ENCODE results near the gene PARP14. TPM values are rescaled to one million over a fixed set of nuclear protein-coding genes. Genes with fewer than 3 reads are reported as not detected.

Gene PARP14
- total and polyA plus RNA-seq, 2 donors (not counting 1 experiment from before 2014, with no cell fraction given) = 113 to 188 TPM

DNA sequence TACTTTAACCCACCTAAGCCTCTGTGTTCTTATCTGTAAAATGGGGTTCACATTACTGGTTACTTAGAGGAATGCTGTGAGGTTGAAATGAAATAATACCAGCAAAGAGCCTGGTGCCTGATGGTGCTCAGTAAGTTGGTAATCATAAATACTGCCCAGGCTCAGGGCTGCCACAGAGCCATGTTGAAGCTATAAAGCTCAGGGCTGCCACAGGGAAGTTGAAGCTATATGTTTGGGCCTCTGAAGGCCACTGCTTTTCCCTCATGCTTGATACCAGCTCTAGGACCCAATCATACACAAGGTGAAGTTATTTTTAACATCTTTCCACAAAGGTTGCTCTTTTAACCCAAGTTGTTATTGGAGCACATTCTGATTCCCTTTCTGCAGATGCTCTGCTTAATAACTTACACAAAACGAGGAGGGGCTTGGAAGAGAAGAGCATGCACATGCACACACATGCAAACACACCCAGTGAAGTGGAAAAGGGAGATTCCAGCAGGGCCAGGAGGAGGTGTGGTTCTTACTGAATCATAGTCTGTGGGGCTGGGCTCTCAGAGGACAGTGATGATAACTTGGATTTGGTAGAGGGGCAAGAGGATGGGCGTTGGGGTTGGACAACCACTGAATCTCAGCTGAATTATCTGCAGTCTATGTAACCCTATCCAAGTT lies 17.4 kb downstream of the PARP14 start:
- no peaks in the 10 kb centered on the region for H3K27me3 Mint-ChIP-seq
- Histone ChIP-seq H3K27ac (ENCODE audit: low read length in 2 of 2) (peak overlapping the region; percentile 84 to 95), H2AFZ (ENCODE audit: insufficient read depth, low read depth, low read length, poor library complexity, severe bottlenecking) (no peak overlapping the region), H3K4me1 (ENCODE audit: control insufficient read depth in 2 of 2, insufficient read depth in 2 of 2, low read length in 2 of 2) (peaks cover 78 to 83% of the 10 kb centered on the region in 2 donors), H4K20me1 (ENCODE audit: control insufficient read depth, insufficient read depth, low read length, poor library complexity, severe bottlenecking) (no peaks in the 10 kb centered on the region), H3K9me3 (ENCODE audit: control extremely low read depth in 1 of 3, control insufficient read depth in 2 of 3, insufficient read depth in 1 of 3, low read length in 2 of 3) (peaks cover 0 to 3% (median 2%) of the 10 kb centered on the region in 3 donors), H3K4me2 (replicated peaks; ENCODE audit: low read depth, low read length, poor library complexity, severe bottlenecking) (peak overlapping the region; percentile 64), H3K9ac (ENCODE audit: low read length) (peak overlapping the region; percentile 33), H3K27me3 (replicated peaks in 1 of 4; ENCODE audit: control extremely low read depth in 1 of 4, control insufficient read depth in 3 of 4, insufficient read depth in 4 of 4, low read length in 3 of 4) (no peaks in the 10 kb centered on the region), H3K36me3 (replicated peaks in 1 of 2; ENCODE audit: control extremely low read depth in 1 of 2, control insufficient read depth in 1 of 2, extremely low read depth in 1 of 2, insufficient read depth in 2 of 2, low read length in 1 of 2) (peaks cover 39 to 81% of the 10 kb centered on the region in 2 experiments), H3K79me2 (ENCODE audit: control insufficient read depth, insufficient read depth, low read length) (peaks cover 98% of the 10 kb centered on the region), H3K4me3 (ENCODE audit: control extremely low read depth in 1 of 5, extremely low read depth in 1 of 5, insufficient read depth in 1 of 5, low read depth in 2 of 5, low read length in 4 of 5) (peak overlapping the region in 1 of 5 experiments; percentile 48)
- ChIA-PET POLR2A (interaction anchor here (1.4 to 2.6 kb wide), 3 partner anchors 8 to 95 kb away, joined by 4 to 9 read pairs (median 6); partner anchors contain the start of gene HSPBAP1), CTCF (interaction anchor here (0.8 to 5.5 kb wide), 10 partner anchors 11 to 414 kb away, joined by 3 to 57 read pairs (median 5); partner anchors contain the start of genes DTX3L, HSPBAP1, PARP14 and PARP9)
- ATAC-seq (ENCODE audit: low read depth) = peak; percentile 96
- H3K4me1 Mint-ChIP-seq = peaks cover 85% of the 10 kb centered on the region
- peak; percentile 89 for DNase-seq
- peak overlapping the region; percentile 88 for H3K27ac Mint-ChIP-seq
- no peak for TF ChIP-seq EZH2 (IDR thresholded peaks at IDR 0.05; ENCODE audit: borderline replicate concordance, insufficient read depth, low read depth, low read length, poor library complexity, severe bottlenecking)
- TF ChIP-seq, protein P1, sequence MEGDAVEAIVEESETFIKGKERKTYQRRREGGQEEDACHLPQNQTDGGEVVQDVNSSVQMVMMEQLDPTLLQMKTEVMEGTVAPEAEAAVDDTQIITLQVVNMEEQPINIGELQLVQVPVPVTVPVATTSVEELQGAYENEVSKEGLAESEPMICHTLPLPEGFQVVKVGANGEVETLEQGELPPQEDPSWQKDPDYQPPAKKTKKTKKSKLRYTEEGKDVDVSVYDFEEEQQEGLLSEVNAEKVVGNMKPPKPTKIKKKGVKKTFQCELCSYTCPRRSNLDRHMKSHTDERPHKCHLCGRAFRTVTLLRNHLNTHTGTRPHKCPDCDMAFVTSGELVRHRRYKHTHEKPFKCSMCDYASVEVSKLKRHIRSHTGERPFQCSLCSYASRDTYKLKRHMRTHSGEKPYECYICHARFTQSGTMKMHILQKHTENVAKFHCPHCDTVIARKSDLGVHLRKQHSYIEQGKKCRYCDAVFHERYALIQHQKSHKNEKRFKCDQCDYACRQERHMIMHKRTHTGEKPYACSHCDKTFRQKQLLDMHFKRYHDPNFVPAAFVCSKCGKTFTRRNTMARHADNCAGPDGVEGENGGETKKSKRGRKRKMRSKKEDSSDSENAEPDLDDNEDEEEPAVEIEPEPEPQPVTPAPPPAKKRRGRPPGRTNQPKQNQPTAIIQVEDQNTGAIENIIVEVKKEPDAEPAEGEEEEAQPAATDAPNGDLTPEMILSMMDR (IDR thresholded peaks at IDR 0.05) = no peak
- H3K9me3 Mint-ChIP-seq (ENCODE audit: insufficient read depth) = peaks cover 2% of the 10 kb centered on the region
- peak overlapping the region; percentile 59 for H3K4me3 Mint-ChIP-seq
- no CpG with 5 or more reads among the region's 2 CpGs for WGBS (ENCODE audit: insufficient coverage)
- intact Hi-C loops (cut with micrococcal nuclease) = loop anchor here (1.0 to 5.0 kb wide), 8 partner anchors 9 to 1151 kb away; partner anchors contain the start of genes DTX3L, HSPBAP1, PARP14 and PARP9

DNA sequence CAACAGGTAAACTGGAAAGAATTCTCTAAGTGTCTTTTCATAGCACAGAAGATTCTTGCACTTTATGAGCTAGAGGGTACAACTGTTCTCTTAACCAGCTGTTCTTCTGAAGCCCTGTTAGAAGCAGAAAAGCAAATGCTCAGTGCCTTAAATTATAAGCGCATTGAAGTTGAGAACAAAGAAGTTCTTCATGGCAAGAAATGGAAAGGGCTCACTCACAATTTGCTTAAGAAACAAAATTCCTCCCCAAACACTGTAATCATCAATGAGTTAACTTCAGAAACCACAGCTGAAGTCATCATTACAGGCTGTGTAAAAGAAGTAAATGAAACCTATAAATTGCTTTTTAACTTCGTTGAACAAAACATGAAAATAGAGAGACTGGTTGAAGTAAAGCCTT lies 19.6 kb downstream of the PARP14 start:
- Histone ChIP-seq H3K27ac (ENCODE audit: low read length in 2 of 2) (peak overlapping the region; percentile 84 to 95), H3K4me2 (replicated peaks; ENCODE audit: low read depth, low read length, poor library complexity, severe bottlenecking) (no peak overlapping the region), H3K4me3 (ENCODE audit: control extremely low read depth in 1 of 5, extremely low read depth in 1 of 5, insufficient read depth in 1 of 5, low read depth in 2 of 5, low read length in 4 of 5) (no peak overlapping the region), H3K36me3 (replicated peaks in 1 of 2; ENCODE audit: control extremely low read depth in 1 of 2, control insufficient read depth in 1 of 2, extremely low read depth in 1 of 2, insufficient read depth in 2 of 2, low read length in 1 of 2) (peaks cover 47 to 82% of the 10 kb centered on the region in 2 experiments), H2AFZ (ENCODE audit: insufficient read depth, low read depth, low read length, poor library complexity, severe bottlenecking) (no peak overlapping the region), H3K9ac (ENCODE audit: low read length) (no peak overlapping the region), H3K79me2 (ENCODE audit: control insufficient read depth, insufficient read depth, low read length) (peaks cover 92% of the 10 kb centered on the region), H3K9me3 (ENCODE audit: control extremely low read depth in 1 of 3, control insufficient read depth in 2 of 3, insufficient read depth in 1 of 3, low read length in 2 of 3) (peaks cover 0 to 3% (median 2%) of the 10 kb centered on the region in 3 donors), H4K20me1 (ENCODE audit: control insufficient read depth, insufficient read depth, low read length, poor library complexity, severe bottlenecking) (no peaks in the 10 kb centered on the region), H3K27me3 (replicated peaks in 1 of 4; ENCODE audit: control extremely low read depth in 1 of 4, control insufficient read depth in 3 of 4, insufficient read depth in 4 of 4, low read length in 3 of 4) (no peaks in the 10 kb centered on the region), H3K4me1 (ENCODE audit: control insufficient read depth in 2 of 2, insufficient read depth in 2 of 2, low read length in 2 of 2) (peaks cover 62 to 63% of the 10 kb centered on the region in 2 donors)
- ATAC-seq (ENCODE audit: low read depth) (no peak), DNase-seq (no peak)
- ChIA-PET POLR2A (interaction anchor here (0.5 kb wide), 1 partner anchor 88 kb away, joined by 4 read pairs; no protein-coding TSS in a partner anchor), CTCF (interaction anchor here (1.4 kb wide), 1 partner anchor 93 kb away, joined by 3 read pairs; the partner anchor contains the start of gene HSPBAP1)
- peaks cover 2% of the 10 kb centered on the region for H3K9me3 Mint-ChIP-seq (ENCODE audit: insufficient read depth)
- peaks cover 79% of the 10 kb centered on the region for H3K4me1 Mint-ChIP-seq
- H3K4me3 Mint-ChIP-seq = peak overlapping the region; percentile 10
- peak overlapping the region; percentile 74 for H3K27ac Mint-ChIP-seq
- no CpG with 5 or more reads among the region's 2 CpGs for WGBS (ENCODE audit: insufficient coverage)
- no peaks in the 10 kb centered on the region for H3K27me3 Mint-ChIP-seq
- TF ChIP-seq, protein P1 (IDR thresholded peaks at IDR 0.05) = no peak
- no peak for TF ChIP-seq EZH2 (IDR thresholded peaks at IDR 0.05; ENCODE audit: borderline replicate concordance, insufficient read depth, low read depth, low read length, poor library complexity, severe bottlenecking)
- intact Hi-C loops (cut with micrococcal nuclease) = no loop called here
